GM12878 (cell line): ENCODE measurements around the gene ZNF132. TPM values are rescaled to one million over a fixed set of nuclear protein-coding genes. Genes with fewer than 3 reads are reported as not detected.

Experiments
- ATF7 ChIP-seq: fragments of 450-650 bp; IDR thresholded peaks from 2 replicates; pipeline ENCODE4 v1.6.1; 2016; ENCODE audit warnings: low read depth, mild to moderate bottlenecking
- DPF2 ChIP-seq: fragments of 450-650 bp; IDR thresholded peaks from 2 replicates; pipeline ENCODE4 v1.6.1; 2017; ENCODE audit warnings: mild to moderate bottlenecking
- E2F8 ChIP-seq: fragments of 450-650 bp; IDR thresholded peaks from 2 replicates; pipeline ENCODE4 v1.6.1; 2018; ENCODE audit warnings: mild to moderate bottlenecking, low read depth, moderate library complexity; ENCODE audit not compliant: partially characterized antibody
- EED ChIP-seq: sonication (generic); IDR thresholded peaks from 2 replicates; pipeline ENCODE4 v1.6.1; 2016; ENCODE audit warnings: antibody characterized with exemption, low read depth
- ESRRA ChIP-seq: IDR thresholded peaks from 2 replicates; pipeline ENCODE4 v1.6.1; 2012; ENCODE audit warnings: mild to moderate bottlenecking, low read length, improper control_type of control experiment
- FOXM1 ChIP-seq: IDR thresholded peaks from 2 replicates; pipeline ENCODE4 v1.6.1; 2012; ENCODE audit warnings: low read depth, mild to moderate bottlenecking, inconsistent platforms, low read length, moderate library complexity
- IRF4 ChIP-seq: IDR thresholded peaks from 2 replicates; pipeline ENCODE4 v1.6.1; 2011; ENCODE audit warnings: low read depth, low read length
- NR2C2 ChIP-seq: IDR thresholded peaks from 2 replicates; pipeline ENCODE4 v1.6.1; 2011; ENCODE audit warnings: borderline replicate concordance, low read depth; ENCODE audit not compliant: control insufficient read depth, insufficient read length
- NR2F1 ChIP-seq: fragments of 450-650 bp; conservative IDR thresholded peaks from 2 replicates; pipeline ENCODE4 v1.6.1; 2017; ENCODE audit warnings: mild to moderate bottlenecking
- NRF1 ChIP-seq: conservative IDR thresholded peaks from 2 replicates; pipeline ENCODE4 v1.6.1; 2011; ENCODE audit warnings: mild to moderate bottlenecking, low read depth, low read length, improper control_type of control experiment
- PKNOX1 ChIP-seq: fragments of 450-650 bp; IDR thresholded peaks from 2 replicates; pipeline ENCODE4 v1.6.1; 2016; ENCODE audit warnings: mild to moderate bottlenecking
- POLR2AphosphoS2 ChIP-seq: IDR thresholded peaks from 2 replicates; pipeline ENCODE4 v1.6.1; 2011; ENCODE audit warnings: low read depth, mild to moderate bottlenecking, low read length, improper control_type of control experiment, moderate library complexity
- POU2F2 ChIP-seq: IDR thresholded peaks from 3 replicates; pipeline ENCODE4 v1.6.1; 2011; ENCODE audit warnings: low read depth, mild to moderate bottlenecking, low read length, borderline replicate concordance
- RUNX3 ChIP-seq: IDR thresholded peaks from 2 replicates; pipeline ENCODE4 v1.6.1; 2012; ENCODE audit warnings: low read length, inconsistent platforms
- USF2 ChIP-seq: IDR thresholded peaks from 2 replicates; pipeline ENCODE4 v1.6.1; 2011; ENCODE audit warnings: low read depth, low read length, improper control_type of control experiment, borderline replicate concordance
- YY1 ChIP-seq: IDR thresholded peaks from 2 replicates; pipeline ENCODE4 v1.6.1; 2011; ENCODE audit warnings: low read depth, mild to moderate bottlenecking, low read length
- ZNF384 ChIP-seq: IDR thresholded peaks from 2 replicates; pipeline ENCODE4 v1.6.1; 2012; ENCODE audit warnings: low read depth, mild to moderate bottlenecking, low read length, improper control_type of control experiment, borderline replicate concordance
- polyA plus RNA-seq, 11 experiments: library from polyadenylated mRNA; depleted of rRNA in 4 of 11; unstranded in 6 of 11; stranded (reverse) in 5 of 11; fragments of >200 nt; fragmentation: Nextera tagmentation in 4 of 11; fragmentation: Illumina TruSeq in 1 of 11; extraction: Ambion mirVana in 4 of 11; extraction: Trizol in 1 of 11; gene quantifications; 1 replicate in 1 of 11; 2 replicates in 10 of 11; pipeline versions ENCODE4 v1.2.1 to v1.2.3, GENCODE V29; 2011 to 2016; ENCODE audit warnings: inconsistent platforms in 2 of 11, missing spikeins in 2 of 11, low read depth in 1 of 11
- total RNA-seq, 4 experiments: library from RNA; depleted of rRNA in 3 of 4; stranded (reverse); fragments of >200 nt in 3 of 4; fragmentation: Illumina TruSeq in 1 of 4; extraction: Trizol in 1 of 4; gene quantifications; 2 replicates each; pipeline versions ENCODE4 v1.2.1 to v1.2.3, GENCODE V29; 2013 to 2021
- TF ChIP-seq, protein P1 (sequence below): IDR thresholded peaks from 2 replicates; pipeline ENCODE4 v1.6.1; 2011; ENCODE audit warnings: borderline replicate concordance, low read depth, mild to moderate bottlenecking, moderate library complexity, low read length; ENCODE audit not compliant: insufficient read depth, poor library complexity, severe bottlenecking
- TF ChIP-seq, protein P2 (sequence below): fragments of 450-650 bp; IDR thresholded peaks from 2 replicates; pipeline ENCODE4 v1.6.1; 2014; ENCODE audit warnings: mild to moderate bottlenecking

ZNF132 gene
- total and polyA plus RNA-seq, 10 of the 15 experiments (the other 5 are each of a cell fraction or from before 2014, with no cell fraction given), result 0.56 to 4.0 (median 2.3) TPM

GRCh38 chr19:58475714-58476497, 36.0 kb upstream of the ZNF132 start, which contains the start of gene ZNF446 (continued):
- peak; percentile 34; the same call in 1 of the 2 replicates for TF ChIP-seq ATF7
- TF ChIP-seq PKNOX1, result peak; percentile 71; the same call in 1 of the 2 replicates
- TF ChIP-seq FOXM1, result 0 out of 2 replicates have a peak, but pooled peaks have one; percentile 29
- peak; percentile 83 for TF ChIP-seq NR2C2
- no peak for TF ChIP-seq ESRRA
- TF ChIP-seq POU2F2, result peak; percentile 42; the same call in 2 of the 3 replicates
- TF ChIP-seq USF2, result no peak; the same call in 1 of the 2 replicates
- TF ChIP-seq POLR2AphosphoS2, result peak; percentile 79
- peak; percentile 71 for TF ChIP-seq DPF2
- peak; percentile 66 for TF ChIP-seq RUNX3
- 0 out of 2 replicates have a peak, but pooled peaks have one; percentile 23 for TF ChIP-seq EED
- TF ChIP-seq, protein P1, sequence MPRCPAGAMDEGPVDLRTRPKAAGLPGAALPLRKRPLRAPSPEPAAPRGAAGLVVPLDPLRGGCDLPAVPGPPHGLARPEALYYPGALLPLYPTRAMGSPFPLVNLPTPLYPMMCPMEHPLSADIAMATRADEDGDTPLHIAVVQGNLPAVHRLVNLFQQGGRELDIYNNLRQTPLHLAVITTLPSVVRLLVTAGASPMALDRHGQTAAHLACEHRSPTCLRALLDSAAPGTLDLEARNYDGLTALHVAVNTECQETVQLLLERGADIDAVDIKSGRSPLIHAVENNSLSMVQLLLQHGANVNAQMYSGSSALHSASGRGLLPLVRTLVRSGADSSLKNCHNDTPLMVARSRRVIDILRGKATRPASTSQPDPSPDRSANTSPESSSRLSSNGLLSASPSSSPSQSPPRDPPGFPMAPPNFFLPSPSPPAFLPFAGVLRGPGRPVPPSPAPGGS, result peak; percentile 76
- peak; percentile 99 for TF ChIP-seq NR2F1
- TF ChIP-seq IRF4, result no peak
- no peak for TF ChIP-seq ZNF384
- TF ChIP-seq NRF1, result no peak
- TF ChIP-seq, protein P2, sequence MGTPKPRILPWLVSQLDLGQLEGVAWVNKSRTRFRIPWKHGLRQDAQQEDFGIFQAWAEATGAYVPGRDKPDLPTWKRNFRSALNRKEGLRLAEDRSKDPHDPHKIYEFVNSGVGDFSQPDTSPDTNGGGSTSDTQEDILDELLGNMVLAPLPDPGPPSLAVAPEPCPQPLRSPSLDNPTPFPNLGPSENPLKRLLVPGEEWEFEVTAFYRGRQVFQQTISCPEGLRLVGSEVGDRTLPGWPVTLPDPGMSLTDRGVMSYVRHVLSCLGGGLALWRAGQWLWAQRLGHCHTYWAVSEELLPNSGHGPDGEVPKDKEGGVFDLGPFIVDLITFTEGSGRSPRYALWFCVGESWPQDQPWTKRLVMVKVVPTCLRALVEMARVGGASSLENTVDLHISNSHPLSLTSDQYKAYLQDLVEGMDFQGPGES, result peak; percentile 35; the same call in 1 of the 2 replicates
- peak; percentile 19 for TF ChIP-seq E2F8
- no peak for TF ChIP-seq YY1
